ENCODE results near the gene PAPOLG. TPM values are rescaled to one million over a fixed set of nuclear protein-coding genes. Genes with fewer than 3 reads are reported as not detected.

The PAPOLG gene
- total RNA-seq (2022; extraction: Qiagen RNA extraction; ENCODE audit: low read depth) = 5.9 to 9.3 TPM (median 9.1 TPM) in 5 replicates

DNA sequence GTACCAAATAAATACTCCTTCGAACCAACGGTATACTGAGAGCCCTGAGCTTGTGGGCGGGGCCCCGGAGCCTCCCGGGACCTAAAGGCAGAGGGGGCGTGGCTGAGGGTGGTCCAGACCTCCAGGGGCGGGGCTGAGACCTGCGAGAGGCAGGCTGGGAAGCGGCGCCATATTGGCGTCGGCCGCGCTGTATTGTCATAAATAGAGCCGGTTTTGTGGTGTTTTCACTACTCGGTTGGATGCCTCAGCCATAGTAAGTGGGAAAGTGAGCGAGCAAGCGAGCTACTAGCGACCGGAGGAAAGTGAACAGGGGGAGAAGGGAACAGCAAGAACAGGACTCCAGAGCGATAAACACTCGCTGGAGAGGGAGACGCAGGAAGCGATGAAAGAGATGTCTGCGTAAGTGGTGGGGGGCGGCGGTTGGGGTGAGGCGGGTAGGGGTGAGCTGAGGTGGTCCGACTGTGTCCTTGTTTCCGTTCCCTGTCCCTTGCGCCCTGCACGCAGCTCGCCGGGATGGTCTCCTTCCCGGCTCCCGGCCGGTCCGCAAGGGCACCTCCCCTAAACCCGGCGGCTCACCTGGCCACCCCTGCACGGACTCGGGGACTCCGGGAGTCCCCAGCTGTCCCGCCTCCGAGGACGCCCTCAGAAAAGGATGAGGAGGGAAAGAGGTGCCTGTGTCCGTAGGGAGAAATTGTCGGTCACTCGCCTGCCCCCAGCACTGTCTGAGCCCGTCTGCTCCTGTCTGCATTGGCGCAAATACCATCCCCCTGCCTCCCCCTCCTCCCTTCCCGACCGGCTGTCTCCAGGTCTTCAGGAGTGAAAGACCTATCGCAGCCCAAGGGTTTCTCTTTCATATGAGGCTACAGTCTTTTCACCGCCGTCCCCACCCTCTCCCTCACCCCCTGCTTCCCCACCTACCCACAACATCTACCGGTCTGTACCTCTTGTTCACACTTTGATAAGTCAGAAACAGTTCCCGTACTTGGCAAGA is at the start of gene PAPOLG:
TSS of gene PAPOLG (plus strand) at position 172 of the 991 bp plus-strand sequence. CDS start at position 383, 211 bp downstream.

Other genes with a start within 250 kb of the PAPOLG start
- 0.10 to 0.36 TPM in 2 of 5 replicates, not detected in the others for gene BCL11A, start 202.6 kb upstream of the PAPOLG start, total RNA-seq (2022; extraction: Qiagen RNA extraction; ENCODE audit: low read depth)
- 1.7 to 3.3 TPM (median 2.5 TPM) in 5 replicates for gene REL, start 125.3 kb downstream of the PAPOLG start, total RNA-seq (2022; extraction: Qiagen RNA extraction; ENCODE audit: low read depth)